HepG2 (cell line): Measurements from ENCODE around the gene TNFRSF25. TPM values are rescaled to one million over a fixed set of nuclear protein-coding genes. Genes with fewer than 3 reads are reported as not detected.

Source experiments
- ARNT ChIP-seq: fragments of 450-650 bp; IDR thresholded peaks from 2 replicates; pipeline ENCODE4 v1.6.1; 2017
- HNF4G ChIP-seq, 2 experiments: sonication (generic) in 1 of 2; formaldehyde crosslinking in 1 of 2; IDR thresholded peaks; 2 replicates each; pipeline versions ENCODE4 v1.4.0 to v1.6.1; 2011 to 2020; ENCODE audit warnings: borderline replicate concordance in 2 of 2, low read depth in 2 of 2, mild to moderate bottlenecking in 2 of 2, low read length in 1 of 2, missing genetic modification reagents in 1 of 2, moderate library complexity in 1 of 2
- KDM2A ChIP-seq: sonication (generic); formaldehyde crosslinking; IDR thresholded peaks from 2 replicates; pipeline ENCODE4 v1.4.0; 2020; ENCODE audit warnings: low read depth, missing genetic modification reagents, borderline replicate concordance
- KDM5B ChIP-seq: sonication (generic); formaldehyde crosslinking; IDR thresholded peaks from 2 replicates; pipeline ENCODE4 v1.4.0; 2020; ENCODE audit warnings: missing genetic modification reagents, mild to moderate bottlenecking, borderline replicate concordance
- MAF1 ChIP-seq: sonication (generic); formaldehyde crosslinking; IDR thresholded peaks from 2 replicates; pipeline ENCODE4 v1.5.0; 2020; ENCODE audit warnings: missing genetic modification reagents, borderline replicate concordance
- SIN3B ChIP-seq: fragments of 150-350 bp; IDR thresholded peaks from 2 replicates; pipeline ENCODE4 v1.6.1; 2014; ENCODE audit warnings: low read length
- TAF1 ChIP-seq: sonication (generic); formaldehyde crosslinking; IDR thresholded peaks from 2 replicates; pipeline ENCODE4 v1.4.0; 2020; ENCODE audit warnings: missing genetic modification reagents
- TEAD3 ChIP-seq: optimal IDR thresholded peaks from 2 replicates; pipeline ENCODE3; 2016; ENCODE audit warnings: borderline replicate concordance
- ZBTB7A ChIP-seq: sonication (generic); formaldehyde crosslinking; IDR thresholded peaks from 2 replicates; pipeline ENCODE4 v1.8.0; 2022; ENCODE audit warnings: mild to moderate bottlenecking, missing genetic modification reagents
- ZNF367 ChIP-seq: sonication (generic); formaldehyde crosslinking; IDR thresholded peaks from 2 replicates; pipeline ENCODE4 v1.4.0; 2020; ENCODE audit warnings: missing genetic modification reagents, borderline replicate concordance
- ZNF556 ChIP-seq: sonication (generic); formaldehyde crosslinking; IDR thresholded peaks from 2 replicates; pipeline ENCODE4 v1.4.0; 2020; ENCODE audit warnings: mild to moderate bottlenecking, missing genetic modification reagents, borderline replicate concordance
- ZNF563 ChIP-seq: sonication (generic); formaldehyde crosslinking; IDR thresholded peaks from 2 replicates; pipeline ENCODE4 v1.8.0; 2022; ENCODE audit warnings: mild to moderate bottlenecking, moderate library complexity, missing genetic modification reagents
- ZNF720 ChIP-seq: sonication (generic); formaldehyde crosslinking; IDR thresholded peaks from 2 replicates; pipeline ENCODE4 v1.4.0; 2020; ENCODE audit warnings: missing genetic modification reagents
- ZSCAN31 ChIP-seq: sonication (generic); formaldehyde crosslinking; IDR thresholded peaks from 2 replicates; pipeline ENCODE4 v1.5.0; 2020; ENCODE audit warnings: low read depth, mild to moderate bottlenecking, missing genetic modification reagents
- polyA plus RNA-seq, 8 experiments: library from polyadenylated mRNA; depleted of rRNA in 3 of 8; stranded (reverse) in 7 of 8; unstranded in 1 of 8; fragments of >200 nt; fragmentation: Illumina TruSeq in 4 of 8; extraction: Trizol in 4 of 8; gene quantifications; 2 replicates each; pipeline versions ENCODE4 v1.2.1 to v1.2.3, GENCODE V29; 2011 to 2016; ENCODE audit warnings: low read depth in 4 of 8, missing spikeins in 1 of 8, mixed read lengths in 1 of 8; ENCODE audit not compliant: insufficient read depth in 1 of 8
- total RNA-seq, 5 experiments: library from RNA; depleted of rRNA; stranded (reverse); fragments of >200 nt; fragmentation: Illumina TruSeq; extraction: Trizol; gene quantifications; 2 replicates each; pipeline ENCODE4 v1.2.3, GENCODE V29; 2016; ENCODE audit warnings: low read depth in 1 of 5
- TF ChIP-seq, protein P1 (sequence below): sonication (generic); formaldehyde crosslinking; IDR thresholded peaks from 2 replicates; pipeline ENCODE4 v1.5.0; 2020; ENCODE audit warnings: missing genetic modification reagents
- TF ChIP-seq, protein P2 (sequence below): sonication (generic); formaldehyde crosslinking; IDR thresholded peaks from 2 replicates; pipeline ENCODE4 v1.8.1; 2023; ENCODE audit warnings: missing genetic modification reagents, mild to moderate bottlenecking, borderline replicate concordance
- TF ChIP-seq, protein P3 (sequence below): sonication (generic); formaldehyde crosslinking; IDR thresholded peaks from 2 replicates; pipeline ENCODE4 v1.5.0; 2020; ENCODE audit warnings: mild to moderate bottlenecking, missing genetic modification reagents, moderate library complexity
- TF ChIP-seq, protein P4 (sequence below): sonication (generic); formaldehyde crosslinking; IDR thresholded peaks from 2 replicates; pipeline ENCODE4 v1.8.0; 2022; ENCODE audit warnings: mild to moderate bottlenecking, missing genetic modification reagents
- TF ChIP-seq, protein P5 (sequence below): sonication (generic); formaldehyde crosslinking; IDR thresholded peaks from 2 replicates; pipeline ENCODE4 v1.4.0; 2020; ENCODE audit warnings: missing genetic modification reagents

TNFRSF25 gene
- total and polyA plus RNA-seq, 2 of the 13 experiments (the other 11 are each of a cell fraction or from before 2014, with no cell fraction given): 1.4 to 1.5 TPM

DNA sequence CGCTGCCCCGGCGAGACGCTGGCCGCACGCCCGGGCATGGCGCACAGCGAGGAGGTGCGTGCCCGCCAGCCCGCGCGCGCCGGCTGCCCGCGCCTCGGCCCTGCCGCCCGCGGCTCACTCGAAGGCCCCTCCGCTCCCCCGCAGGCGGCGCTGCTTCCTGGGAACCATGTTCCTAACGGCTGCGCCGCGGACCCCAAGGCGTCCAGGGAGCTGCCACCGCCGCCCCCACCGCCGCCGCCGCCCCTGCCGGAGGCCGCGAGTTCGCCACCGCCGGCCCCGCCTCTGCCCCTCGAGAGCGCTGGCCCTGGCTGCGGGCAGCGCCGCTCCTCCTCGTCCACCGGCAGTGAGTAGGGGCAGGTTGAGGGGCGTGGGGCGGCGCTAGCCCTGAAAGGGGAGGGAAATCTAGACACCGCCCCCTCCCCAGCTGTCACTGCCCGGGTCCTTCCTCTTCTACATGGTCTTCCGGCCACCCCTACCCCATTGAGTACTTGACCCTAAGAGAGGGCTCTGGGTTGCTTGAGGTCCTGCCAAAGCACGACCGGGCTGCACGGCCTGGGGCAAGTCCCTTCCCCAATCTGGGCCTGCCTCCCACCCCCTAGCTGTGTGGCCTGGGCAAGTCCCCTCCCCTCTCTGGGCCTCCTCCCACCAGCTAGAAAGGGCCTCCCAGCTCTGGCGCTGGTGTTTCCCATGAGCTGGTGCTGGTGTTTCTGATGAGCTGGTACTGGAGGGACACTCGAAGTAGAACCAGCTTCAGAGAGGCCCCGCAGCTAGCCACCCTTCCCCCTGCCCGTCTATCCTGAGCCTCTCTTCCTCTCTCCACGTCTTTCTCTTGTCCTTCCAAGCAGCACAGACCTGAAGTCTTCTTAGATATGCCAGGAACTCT, 17.0 kb downstream of the TNFRSF25 start (continued):
- TF ChIP-seq ZSCAN31 (CRISPR knock-in tag) (0 out of 2 replicates have a peak, but pooled peaks have one; percentile 49), KDM2A (CRISPR knock-in tag) (no peak), ZNF720 (CRISPR knock-in tag) (no peak), ARNT (no peak), ZNF563 (no peak), HNF4G (IDR thresholded peaks at IDR 0.05; ENCODE audit: borderline replicate concordance, low read depth, low read length) (no peak), HNF4G (CRISPR knock-in tag; IDR thresholded peaks at IDR 0.05; ENCODE audit: borderline replicate concordance, low read depth) (no peak), TAF1 (CRISPR knock-in tag) (peak; percentile 4; the same call in 1 of the 2 replicates), SIN3B (no peak), MAF1 (CRISPR knock-in tag) (peak; percentile 42; the same call in 1 of the 2 replicates), KDM5B (no peak), ZNF556 (CRISPR knock-in tag) (peak; percentile 31; the same call in 1 of the 2 replicates), ZBTB7A (peak; percentile 52; the same call in 1 of the 2 replicates), TEAD3 (CRISPR knock-in tag) (no peak), ZNF367 (CRISPR knock-in tag) (no peak)
- TF ChIP-seq, protein P1, sequence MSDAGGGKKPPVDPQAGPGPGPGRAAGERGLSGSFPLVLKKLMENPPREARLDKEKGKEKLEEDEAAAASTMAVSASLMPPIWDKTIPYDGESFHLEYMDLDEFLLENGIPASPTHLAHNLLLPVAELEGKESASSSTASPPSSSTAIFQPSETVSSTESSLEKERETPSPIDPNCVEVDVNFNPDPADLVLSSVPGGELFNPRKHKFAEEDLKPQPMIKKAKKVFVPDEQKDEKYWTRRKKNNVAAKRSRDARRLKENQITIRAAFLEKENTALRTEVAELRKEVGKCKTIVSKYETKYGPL: no peak
- TF ChIP-seq, protein P2, sequence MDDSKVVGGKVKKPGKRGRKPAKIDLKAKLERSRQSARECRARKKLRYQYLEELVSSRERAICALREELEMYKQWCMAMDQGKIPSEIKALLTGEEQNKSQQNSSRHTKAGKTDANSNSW: no peak
- TF ChIP-seq, protein P3, sequence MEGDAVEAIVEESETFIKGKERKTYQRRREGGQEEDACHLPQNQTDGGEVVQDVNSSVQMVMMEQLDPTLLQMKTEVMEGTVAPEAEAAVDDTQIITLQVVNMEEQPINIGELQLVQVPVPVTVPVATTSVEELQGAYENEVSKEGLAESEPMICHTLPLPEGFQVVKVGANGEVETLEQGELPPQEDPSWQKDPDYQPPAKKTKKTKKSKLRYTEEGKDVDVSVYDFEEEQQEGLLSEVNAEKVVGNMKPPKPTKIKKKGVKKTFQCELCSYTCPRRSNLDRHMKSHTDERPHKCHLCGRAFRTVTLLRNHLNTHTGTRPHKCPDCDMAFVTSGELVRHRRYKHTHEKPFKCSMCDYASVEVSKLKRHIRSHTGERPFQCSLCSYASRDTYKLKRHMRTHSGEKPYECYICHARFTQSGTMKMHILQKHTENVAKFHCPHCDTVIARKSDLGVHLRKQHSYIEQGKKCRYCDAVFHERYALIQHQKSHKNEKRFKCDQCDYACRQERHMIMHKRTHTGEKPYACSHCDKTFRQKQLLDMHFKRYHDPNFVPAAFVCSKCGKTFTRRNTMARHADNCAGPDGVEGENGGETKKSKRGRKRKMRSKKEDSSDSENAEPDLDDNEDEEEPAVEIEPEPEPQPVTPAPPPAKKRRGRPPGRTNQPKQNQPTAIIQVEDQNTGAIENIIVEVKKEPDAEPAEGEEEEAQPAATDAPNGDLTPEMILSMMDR (CRISPR knock-in tag): peak; percentile 27; the same call in 1 of the 2 replicates
- TF ChIP-seq, protein P4, sequence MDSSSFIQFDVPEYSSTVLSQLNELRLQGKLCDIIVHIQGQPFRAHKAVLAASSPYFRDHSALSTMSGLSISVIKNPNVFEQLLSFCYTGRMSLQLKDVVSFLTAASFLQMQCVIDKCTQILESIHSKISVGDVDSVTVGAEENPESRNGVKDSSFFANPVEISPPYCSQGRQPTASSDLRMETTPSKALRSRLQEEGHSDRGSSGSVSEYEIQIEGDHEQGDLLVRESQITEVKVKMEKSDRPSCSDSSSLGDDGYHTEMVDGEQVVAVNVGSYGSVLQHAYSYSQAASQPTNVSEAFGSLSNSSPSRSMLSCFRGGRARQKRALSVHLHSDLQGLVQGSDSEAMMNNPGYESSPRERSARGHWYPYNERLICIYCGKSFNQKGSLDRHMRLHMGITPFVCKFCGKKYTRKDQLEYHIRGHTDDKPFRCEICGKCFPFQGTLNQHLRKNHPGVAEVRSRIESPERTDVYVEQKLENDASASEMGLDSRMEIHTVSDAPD (CRISPR knock-in tag): 0 out of 2 replicates have a peak, but pooled peaks have one; percentile 55
- TF ChIP-seq, protein P5, sequence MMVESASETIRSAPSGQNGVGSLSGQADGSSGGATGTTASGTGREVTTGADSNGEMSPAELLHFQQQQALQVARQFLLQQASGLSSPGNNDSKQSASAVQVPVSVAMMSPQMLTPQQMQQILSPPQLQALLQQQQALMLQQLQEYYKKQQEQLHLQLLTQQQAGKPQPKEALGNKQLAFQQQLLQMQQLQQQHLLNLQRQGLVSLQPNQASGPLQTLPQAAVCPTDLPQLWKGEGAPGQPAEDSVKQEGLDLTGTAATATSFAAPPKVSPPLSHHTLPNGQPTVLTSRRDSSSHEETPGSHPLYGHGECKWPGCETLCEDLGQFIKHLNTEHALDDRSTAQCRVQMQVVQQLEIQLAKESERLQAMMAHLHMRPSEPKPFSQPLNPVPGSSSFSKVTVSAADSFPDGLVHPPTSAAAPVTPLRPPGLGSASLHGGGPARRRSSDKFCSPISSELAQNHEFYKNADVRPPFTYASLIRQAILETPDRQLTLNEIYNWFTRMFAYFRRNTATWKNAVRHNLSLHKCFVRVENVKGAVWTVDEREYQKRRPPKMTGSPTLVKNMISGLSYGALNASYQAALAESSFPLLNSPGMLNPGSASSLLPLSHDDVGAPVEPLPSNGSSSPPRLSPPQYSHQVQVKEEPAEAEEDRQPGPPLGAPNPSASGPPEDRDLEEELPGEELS (CRISPR knock-in tag): no peak
